ENCODE results near the gene PPIL6. TPM values are rescaled to one million over a fixed set of nuclear protein-coding genes. Genes with fewer than 3 reads are reported as not detected.

The PPIL6 gene
- total and polyA plus RNA-seq, 11 donors = 0.42 to 6.5 (median 3.4) TPM

GRCh38 chr6:109455437-109456110 is 15.1 kb upstream of the PPIL6 start, which contains the start of gene MICAL1:
TSS of gene MICAL1 (minus strand) at chr6:109455772. CDS start at chr6:109454196, 1,576 bp downstream.
- Histone ChIP-seq H3K4me1 (peaks cover 0 to 54% (median 26%) of the 10 kb centered on the region in 12 donors), H3K36me3 (peaks cover 0 to 24% (median 3%) of the 10 kb centered on the region in 9 donors), H3K9me3 (no peaks in the 10 kb centered on the region), H3K27me3 (no peaks in the 10 kb centered on the region), H3K27ac (peak within 1 kb of the TSS; percentile 35 to 94 (median 74)), H3K4me3 (peak within 1 kb of the TSS; percentile 57 to 93 (median 76))
- TF ChIP-seq POLR2A (IDR thresholded peaks at IDR 0.05) (peak in 1 of 2 donors; percentile 37), CTCF (IDR thresholded peaks at IDR 0.05) (peak in 9 of 12 donors; percentile 14 to 53 (median 36))
- WGBS, 4 donors = 0 to 1% (median 0%) methylated on average over 28 to 70 of the region's 70 CpGs
- DNase-seq (peak; percentile 63 to 86 (median 77)), ATAC-seq (peak; percentile 61 to 83 (median 72))
- intact Hi-C loops (cut with DNase I) = loop anchor here in 5 of 10 donors (2.0 to 10.0 kb wide), 4 partner anchors 23 to 73 kb away; partner anchors contain the start of gene CD164 (in 4 of the 5)

DNA sequence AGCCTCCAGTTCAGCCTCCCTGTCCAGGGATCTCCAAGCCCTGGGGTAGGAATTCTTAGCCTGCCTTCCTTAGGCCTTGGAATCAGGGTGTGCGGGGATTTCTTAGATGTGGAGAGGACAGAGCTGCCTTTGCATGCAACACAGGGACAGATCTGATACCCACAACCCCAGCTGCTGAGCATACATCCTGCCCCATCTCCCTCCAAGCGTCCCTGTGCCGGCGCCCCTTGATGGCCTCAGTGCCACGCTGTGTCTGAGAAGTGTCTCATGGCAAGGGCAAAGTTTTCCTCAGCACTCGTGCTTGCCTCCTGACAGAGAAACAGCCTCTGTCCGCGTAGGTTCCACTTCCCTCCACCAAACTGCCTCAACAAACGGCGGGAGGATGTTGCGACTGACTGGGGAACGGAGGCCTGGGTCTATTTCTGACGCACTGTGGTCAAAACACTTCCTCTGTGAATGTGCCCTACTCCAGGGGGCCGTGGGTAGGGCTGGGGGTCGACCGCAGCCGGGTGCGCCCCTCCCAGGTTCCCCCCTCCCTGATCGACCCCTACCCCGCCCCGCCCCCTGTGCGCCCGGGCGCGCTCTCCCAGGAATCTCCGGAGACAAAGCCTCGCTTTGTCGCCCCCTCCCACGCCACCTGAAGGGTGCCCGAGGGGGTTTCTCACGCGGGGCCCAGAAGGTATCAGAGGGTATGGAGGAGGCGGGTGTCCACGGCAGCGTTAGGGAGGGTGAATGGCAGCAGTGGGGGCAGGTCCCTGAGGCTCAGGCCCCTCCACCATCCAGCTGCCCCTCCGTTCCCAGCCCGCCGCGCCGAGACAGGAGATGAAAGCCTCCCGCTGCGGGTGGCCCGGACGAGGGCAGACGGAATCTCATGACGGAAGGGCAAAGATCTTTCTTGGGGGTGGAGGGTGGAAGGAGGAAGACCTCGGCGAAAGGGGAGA is 14.3 kb upstream of the PPIL6 start:
- Histone ChIP-seq H3K4me1 (peaks cover 0 to 62% (median 26%) of the 10 kb centered on the region in 12 donors), H3K4me3 (peak overlapping the region; percentile 57 to 93 (median 76)), H3K27me3 (no peaks in the 10 kb centered on the region), H3K9me3 (no peaks in the 10 kb centered on the region), H3K36me3 (peaks cover 0 to 24% (median 3%) of the 10 kb centered on the region in 9 donors), H3K27ac (peak overlapping the region; percentile 35 to 94 (median 72))
- intact Hi-C loops (cut with DNase I) = loop anchor here in 5 of 10 donors (2.0 to 10.0 kb wide), 4 partner anchors 24 to 72 kb away; partner anchors contain the start of gene CD164 (in 4 of the 5)
- ATAC-seq = peak in 3 of 4 donors; percentile 7 to 38 (median 10)
- 2 to 47% (median 12%) methylated on average over 18 to 48 of the region's 48 CpGs for WGBS, 4 donors
- DNase-seq = peak; percentile 43 to 72 (median 47)
- TF ChIP-seq POLR2A (IDR thresholded peaks at IDR 0.05) (no peak), CTCF (IDR thresholded peaks at IDR 0.05) (no peak)

DNA sequence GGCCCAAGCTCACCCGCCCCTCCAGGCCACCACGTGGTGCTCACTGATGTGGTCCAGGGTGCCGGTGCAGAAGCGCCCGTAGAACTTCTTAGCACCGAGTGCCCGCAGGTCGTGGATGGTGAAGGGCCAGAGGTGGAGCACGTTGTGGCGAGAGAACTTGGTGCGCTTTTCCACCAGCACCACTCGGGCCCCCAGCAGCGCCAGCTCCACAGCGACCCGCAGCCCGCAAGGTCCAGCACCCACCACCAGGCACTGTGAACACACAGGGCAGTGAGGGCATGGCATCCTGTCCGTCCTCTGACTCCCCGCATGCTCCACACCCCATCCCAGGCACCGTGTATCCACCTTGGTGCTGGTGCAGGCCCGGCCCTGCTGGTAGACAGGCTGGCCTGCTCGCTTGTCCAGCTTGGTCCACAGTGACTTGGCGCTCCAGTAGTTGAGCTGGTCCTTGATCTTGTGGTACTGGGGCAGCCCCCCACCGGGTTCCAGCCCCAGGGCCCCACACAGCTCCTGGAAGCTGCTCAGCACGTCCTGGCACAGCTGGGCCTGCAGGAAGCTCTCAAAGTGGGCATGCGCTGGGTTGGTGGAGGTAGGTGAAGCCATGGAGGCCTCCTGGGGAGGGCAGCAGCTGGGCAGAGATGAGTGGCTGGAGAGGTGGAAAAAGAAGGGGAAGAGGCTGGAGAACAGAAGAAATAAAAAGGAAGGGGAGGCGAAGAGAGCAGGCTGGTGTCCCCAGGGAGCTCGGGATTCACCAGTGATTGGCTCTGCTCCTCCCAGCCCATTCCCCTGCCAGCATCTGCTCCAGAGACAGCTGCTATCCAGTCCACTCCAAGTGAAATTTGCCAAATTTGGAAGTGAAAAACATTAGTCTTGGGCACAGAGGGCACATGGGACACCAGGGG is 13.4 kb upstream of the PPIL6 start:
- peaks cover 0 to 55% (median 26%) of the 10 kb centered on the region in 12 donors for H3K4me1 ChIP-seq
- H3K9me3 ChIP-seq = no peaks in the 10 kb centered on the region
- no peak for TF ChIP-seq POLR2A (IDR thresholded peaks at IDR 0.05)
- no peak for TF ChIP-seq CTCF (IDR thresholded peaks at IDR 0.05)
- peak overlapping the region in 10 of 12 donors; percentile 63 to 93 (median 78) for H3K4me3 ChIP-seq
- no peaks in the 10 kb centered on the region for H3K27me3 ChIP-seq
- peaks cover 0 to 24% (median 3%) of the 10 kb centered on the region in 9 donors for H3K36me3 ChIP-seq
- peak overlapping the region in 10 of 12 donors; percentile 64 to 94 (median 72) for H3K27ac ChIP-seq
- ATAC-seq (no peak), DNase-seq (peak in 1 of 5 donors; percentile 57)
- intact Hi-C loops (cut with DNase I) = loop anchor here in 3 of 10 donors (2.0 to 10.0 kb wide), 2 partner anchors 25 to 69 kb away; partner anchors contain the start of gene CD164 (in 2 of the 3)
- WGBS, 4 donors = 90 to 94% (median 94%) methylated on average over 20 to 27 of the region's 27 CpGs
